NOMO-1 treated with dmso at 0.1 percent for 144 hours (cell line): ENCODE results near the gene PPP1R10.
"Not testable (repeated sequence)": the region's sequence is repeated elsewhere in the genome, so short reads cannot be mapped to it uniquely, and the experiment has no call there.

ENCODE experiments used
- DNase-seq: peaks from one replicate; lab custom pipeline; 2025; ENCODE audit not compliant: unreplicated experiment; lab: John Stamatoyannopoulos, UW

The PPP1R10 gene

GRCh38 chr6:30599625-30600324 is 17.3 kb downstream of the PPP1R10 start:
- no peak for DNase-seq

- DNase-seq, result no peak
Measured at GRCh38 chr6:30598912-30599624, 18.0 kb downstream of the PPP1R10 start.

DNA sequence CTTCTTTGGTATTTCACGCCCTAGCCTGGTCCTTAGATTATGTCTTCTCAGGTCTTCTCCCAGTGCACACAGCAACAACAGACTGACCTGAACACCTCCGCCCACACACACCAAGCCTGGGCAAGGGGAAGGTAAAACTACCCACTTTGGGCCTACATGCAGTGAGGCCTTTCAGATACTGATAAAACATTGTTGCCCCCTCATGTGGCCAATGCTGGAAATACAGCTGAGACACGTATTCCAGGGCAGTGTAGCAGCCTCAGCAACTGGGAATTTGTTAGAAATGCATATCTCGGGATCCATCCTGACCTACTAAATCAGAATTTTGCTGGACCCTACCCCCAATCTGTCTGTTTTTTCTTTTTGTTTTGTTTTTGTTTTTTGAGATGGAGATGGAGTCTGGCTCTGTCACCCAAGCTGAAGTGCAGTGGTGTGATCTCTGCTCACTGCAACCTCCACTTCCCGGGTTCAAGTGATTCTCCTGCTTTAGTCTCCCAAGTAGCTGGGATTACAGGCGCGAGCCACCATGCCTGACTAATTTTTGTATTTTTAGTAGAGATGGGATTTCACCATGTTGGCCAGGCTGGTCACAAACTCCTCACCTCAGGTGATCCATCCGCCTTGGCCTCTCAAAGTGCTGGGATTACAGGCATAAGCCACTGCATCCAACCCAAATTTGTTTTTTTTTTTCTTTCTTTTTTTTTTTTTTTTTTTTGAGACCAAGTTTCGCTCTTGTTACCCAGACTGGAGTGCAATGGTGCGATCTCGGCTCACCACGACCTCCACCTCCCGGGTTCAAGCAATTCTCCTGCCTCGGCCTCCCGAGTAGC is 19.5 kb downstream of the PPP1R10 start:
- not testable (repeated sequence) for DNase-seq

DNA sequence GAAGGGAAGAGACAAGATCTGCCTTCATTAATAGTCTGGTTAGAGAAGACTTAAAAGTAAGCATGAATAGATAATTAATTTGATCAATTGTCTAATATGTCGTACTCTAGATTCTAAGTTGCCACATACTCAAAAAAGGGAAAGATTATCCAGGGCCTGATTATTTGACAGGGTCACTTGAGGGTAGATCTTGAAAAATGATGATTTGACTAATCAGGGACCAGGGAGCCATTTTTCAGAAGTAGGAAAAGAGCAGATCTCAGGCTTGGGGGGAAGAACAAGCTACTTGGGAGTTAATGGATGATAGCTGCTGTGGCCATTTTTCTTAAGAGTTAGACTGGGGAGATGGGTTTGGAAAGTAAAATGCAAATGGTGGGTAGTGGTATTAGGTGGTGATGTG is 24.8 kb downstream of the PPP1R10 start:
- DNase-seq, result no peak

DNA sequence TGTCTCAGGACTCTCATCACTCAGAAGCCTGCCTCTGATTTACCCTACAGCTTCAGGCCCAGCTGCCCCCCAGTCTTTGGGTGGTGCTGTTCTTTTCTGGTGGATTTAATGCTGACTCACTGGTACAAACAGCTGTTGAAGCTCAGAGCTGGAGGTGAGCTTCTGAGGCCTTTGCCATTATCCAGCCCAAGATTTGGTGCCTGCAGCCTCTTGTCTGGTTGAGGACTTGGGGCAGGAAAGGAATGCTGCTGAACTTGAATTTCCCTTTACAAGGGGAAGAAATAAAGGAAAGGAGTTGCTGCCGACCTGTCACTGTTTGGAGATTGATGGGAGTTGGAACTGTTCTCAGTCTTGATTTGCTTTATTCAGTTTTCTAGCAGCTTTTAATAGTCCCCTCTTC is 26.0 kb downstream of the PPP1R10 start:
- DNase-seq, result no peak

- DNase-seq, result no peak
Measured at GRCh38 chr6:30590509-30590908, 26.5 kb downstream of the PPP1R10 start.

DNA sequence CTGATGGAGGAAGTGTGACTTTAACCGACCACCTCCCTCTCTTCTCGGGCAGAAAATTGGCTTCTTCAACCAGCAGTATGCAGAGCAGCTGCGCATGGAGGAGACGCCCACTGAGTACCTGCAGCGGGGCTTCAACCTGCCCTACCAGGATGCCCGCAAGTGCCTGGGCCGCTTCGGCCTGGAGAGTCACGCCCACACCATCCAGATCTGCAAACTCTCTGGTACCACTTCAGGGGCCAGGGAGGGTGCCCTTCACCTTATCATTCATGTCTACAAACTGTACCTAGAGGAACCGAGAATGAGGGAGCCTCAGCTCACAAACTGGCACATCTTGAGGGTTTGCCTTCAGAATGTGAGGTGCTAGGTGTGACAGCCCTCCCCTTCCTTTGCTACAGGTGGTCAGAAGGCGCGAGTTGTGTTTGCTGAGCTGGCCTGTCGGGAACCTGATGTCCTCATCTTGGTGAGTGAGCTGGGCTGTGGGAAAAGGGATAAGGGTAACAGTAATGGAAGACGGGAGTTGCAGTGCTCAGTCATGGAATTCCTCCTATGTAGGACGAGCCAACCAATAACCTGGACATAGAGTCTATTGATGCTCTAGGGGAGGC is 27.2 kb downstream of the PPP1R10 start:
- DNase-seq, result no peak

DNA sequence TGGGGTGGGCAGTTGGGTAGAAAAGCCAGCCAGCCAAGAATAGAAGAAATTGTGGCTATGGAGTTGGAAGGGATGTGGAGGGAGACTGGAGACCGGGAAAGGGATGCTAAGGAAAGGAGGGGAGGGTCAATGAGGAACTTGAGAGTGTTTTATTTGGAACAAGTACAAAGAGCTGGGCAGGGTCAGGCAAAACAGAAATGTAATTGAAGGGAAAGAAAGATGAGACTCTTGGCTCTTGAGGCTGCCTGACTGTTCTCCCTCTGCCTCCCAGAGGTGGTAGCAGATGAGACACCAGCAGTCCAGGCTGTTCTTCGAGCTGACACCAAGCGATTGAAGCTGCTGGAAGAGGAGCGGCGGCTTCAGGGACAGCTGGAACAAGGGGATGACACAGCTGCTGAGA is 33.1 kb downstream of the PPP1R10 start:
- DNase-seq, result no peak

- DNase-seq, result no peak
Measured at GRCh38 chr6:30578051-30578450, 39.0 kb downstream of the PPP1R10 start.

DNA sequence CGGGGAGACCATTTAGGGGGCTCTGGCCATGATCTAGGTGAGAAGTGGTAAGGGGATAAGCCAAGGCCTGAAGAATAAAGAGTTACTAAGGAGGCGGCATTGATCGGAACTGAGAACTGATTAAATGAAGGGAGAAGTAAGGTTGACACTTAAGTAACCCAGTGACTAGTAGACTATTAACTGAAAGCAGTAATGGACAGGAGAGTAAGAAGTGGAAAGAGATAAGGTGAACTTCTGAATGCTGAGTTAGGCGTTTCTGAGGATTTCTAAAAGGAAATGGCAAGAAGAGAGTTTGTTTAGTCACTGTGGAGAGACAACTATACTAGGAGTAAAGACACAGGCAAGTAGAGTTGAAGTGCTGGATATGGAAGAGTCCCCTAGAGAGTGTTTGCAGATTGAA is 43.9 kb downstream of the PPP1R10 start:
- DNase-seq, result no peak

DNA sequence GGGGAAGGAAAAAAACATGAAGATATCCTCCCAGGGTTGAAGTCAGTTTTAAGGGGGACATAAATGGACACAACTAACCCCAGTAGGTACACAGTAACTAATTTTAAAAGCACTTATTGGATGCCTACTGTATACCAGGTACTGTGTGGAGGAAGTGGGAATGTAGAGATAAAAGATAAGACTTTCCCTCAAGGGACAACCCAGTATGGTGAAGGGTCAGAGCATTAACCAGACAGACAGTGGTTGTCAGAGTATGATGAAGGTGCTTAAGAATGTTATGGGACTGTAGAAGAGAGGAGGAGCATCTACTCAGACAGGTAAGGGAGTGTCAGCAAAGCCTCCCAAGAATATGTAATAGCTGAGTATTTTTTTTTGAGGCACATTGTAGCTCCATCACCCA is 44.9 kb downstream of the PPP1R10 start:
- DNase-seq, result no peak

GRCh38 chr6:30571762-30572082 is 45.3 kb downstream of the PPP1R10 start:
- no peak for DNase-seq

DNA sequence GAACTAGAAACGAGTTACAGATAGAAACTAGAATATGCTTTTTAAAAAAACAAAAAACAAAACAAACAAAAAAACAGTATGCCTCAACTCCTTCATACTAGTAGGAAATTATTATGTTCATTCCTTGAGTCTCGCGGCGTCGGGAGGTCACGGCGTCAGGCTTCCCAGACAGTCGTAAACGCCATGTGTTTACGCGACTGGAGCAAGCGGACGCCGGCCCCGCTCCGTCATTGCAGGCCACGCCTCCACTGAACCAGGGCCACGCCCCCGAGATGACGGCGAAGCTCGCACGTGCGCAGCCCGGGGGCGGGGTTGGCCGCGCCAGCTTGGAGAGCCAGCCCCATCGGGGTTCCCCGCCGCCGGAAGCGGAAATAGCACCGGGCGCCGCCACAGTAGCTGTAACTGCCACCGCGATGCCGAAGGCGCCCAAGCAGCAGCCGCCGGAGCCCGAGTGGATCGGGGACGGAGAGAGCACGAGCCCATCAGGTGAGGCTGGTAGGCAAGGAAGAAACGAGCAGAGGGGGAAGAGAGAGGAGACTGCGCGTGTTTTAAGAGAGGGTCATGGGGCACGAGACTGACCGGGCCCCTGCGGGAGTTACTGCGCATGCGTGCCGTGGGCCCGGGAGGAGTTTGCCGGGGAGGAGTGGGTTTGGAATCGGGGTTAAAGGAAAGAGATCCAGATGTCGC is 45.8 kb downstream of the PPP1R10 start, which contains the start of gene ABCF1:
ABCF1 (plus strand) TSS at position 368 of the 687 bp plus-strand sequence; CDS start at position 414, 46 bp downstream.
- DNase-seq, result peak; percentile 96

GRCh38 chr6:30570740-30571074 is 46.3 kb downstream of the PPP1R10 start:
- peak; percentile 2 for DNase-seq

GRCh38 chr6:30570263-30570662 is 46.8 kb downstream of the PPP1R10 start:
- DNase-seq, result no peak

- DNase-seq, result no peak
Measured at GRCh38 chr6:30568245-30568644, 48.8 kb downstream of the PPP1R10 start.

- no peak for DNase-seq
Measured at GRCh38 chr6:30565772-30566171, 51.3 kb downstream of the PPP1R10 start.

- no peak for DNase-seq
Measured at GRCh38 chr6:30564114-30564513, 52.9 kb downstream of the PPP1R10 start.

GRCh38 chr6:30562470-30563425 is 54.3 kb downstream of the PPP1R10 start:
- DNase-seq, result no peak

GRCh38 chr6:30560930-30561329 is 56.1 kb downstream of the PPP1R10 start:
- no peak for DNase-seq
